HG02943 (cell line): ENCODE measurements around the gene PRKD1.
"Not testable (repeated sequence)": the region's sequence is repeated elsewhere in the genome, so short reads cannot be mapped to it uniquely, and the experiment has no call there.

Source experiments
- ATAC-seq: cut with Tn5 transposase; IDR thresholded peaks from one replicate; pipeline ENCODE4 v1.9.1; 2021; ENCODE audit warnings: mild to moderate bottlenecking, low read depth, moderate library complexity; ENCODE audit not compliant: unreplicated experiment

The PRKD1 gene

GRCh38 chr14:29905543-29905942 is 22.1 kb downstream of the PRKD1 start:
- ATAC-seq = no peak

GRCh38 chr14:29900609-29901350 is 26.9 kb downstream of the PRKD1 start:
- no peak for ATAC-seq

- ATAC-seq = no peak
These were observed 29.2 kb downstream of the PRKD1 start for GRCh38 chr14:29898470-29898869.

GRCh38 chr14:29897181-29897580 is 30.5 kb downstream of the PRKD1 start:
- no peak for ATAC-seq

- ATAC-seq = no peak
These were observed 31.3 kb downstream of the PRKD1 start for GRCh38 chr14:29896354-29896821.

- ATAC-seq = no peak
These were observed 32.0 kb downstream of the PRKD1 start for GRCh38 chr14:29895591-29896083.

- no peak for ATAC-seq
These were observed 33.7 kb downstream of the PRKD1 start for GRCh38 chr14:29893989-29894388.

GRCh38 chr14:29892327-29892726 is 35.3 kb downstream of the PRKD1 start:
- no peak for ATAC-seq

GRCh38 chr14:29885988-29886387 is 41.7 kb downstream of the PRKD1 start:
- ATAC-seq = no peak

- ATAC-seq = no peak
These were observed 59.6 kb downstream of the PRKD1 start for GRCh38 chr14:29868000-29868399.

GRCh38 chr14:29865299-29865698 is 62.3 kb downstream of the PRKD1 start:
- no peak for ATAC-seq

- ATAC-seq = no peak
These were observed 65.7 kb downstream of the PRKD1 start for GRCh38 chr14:29861996-29862395.

GRCh38 chr14:29858299-29858698 is 69.3 kb downstream of the PRKD1 start:
- peak; percentile 87 for ATAC-seq

GRCh38 chr14:29857551-29857950 is 70.1 kb downstream of the PRKD1 start:
- no peak for ATAC-seq

GRCh38 chr14:29856516-29856915 is 71.1 kb downstream of the PRKD1 start:
- no peak for ATAC-seq

GRCh38 chr14:29853691-29854090 is 74.0 kb downstream of the PRKD1 start:
- not testable (repeated sequence) for ATAC-seq

- ATAC-seq = no peak
These were observed 74.4 kb downstream of the PRKD1 start for GRCh38 chr14:29853272-29853671.

GRCh38 chr14:29851397-29851796 is 76.2 kb downstream of the PRKD1 start:
- ATAC-seq = no peak

GRCh38 chr14:29847056-29847380 is 80.6 kb downstream of the PRKD1 start:
- no peak for ATAC-seq

GRCh38 chr14:29846339-29847055 is 81.2 kb downstream of the PRKD1 start:
- ATAC-seq = no peak

GRCh38 chr14:29843981-29844380 is 83.7 kb downstream of the PRKD1 start:
- no peak for ATAC-seq

- no peak for ATAC-seq
These were observed 85.4 kb downstream of the PRKD1 start for GRCh38 chr14:29842228-29842627.
